ENCODE measurements around the gene MOG.
"Not testable (repeated sequence)": the region's sequence is repeated elsewhere in the genome, so short reads cannot be mapped to it uniquely, and the experiment has no call there.

The MOG gene

DNA sequence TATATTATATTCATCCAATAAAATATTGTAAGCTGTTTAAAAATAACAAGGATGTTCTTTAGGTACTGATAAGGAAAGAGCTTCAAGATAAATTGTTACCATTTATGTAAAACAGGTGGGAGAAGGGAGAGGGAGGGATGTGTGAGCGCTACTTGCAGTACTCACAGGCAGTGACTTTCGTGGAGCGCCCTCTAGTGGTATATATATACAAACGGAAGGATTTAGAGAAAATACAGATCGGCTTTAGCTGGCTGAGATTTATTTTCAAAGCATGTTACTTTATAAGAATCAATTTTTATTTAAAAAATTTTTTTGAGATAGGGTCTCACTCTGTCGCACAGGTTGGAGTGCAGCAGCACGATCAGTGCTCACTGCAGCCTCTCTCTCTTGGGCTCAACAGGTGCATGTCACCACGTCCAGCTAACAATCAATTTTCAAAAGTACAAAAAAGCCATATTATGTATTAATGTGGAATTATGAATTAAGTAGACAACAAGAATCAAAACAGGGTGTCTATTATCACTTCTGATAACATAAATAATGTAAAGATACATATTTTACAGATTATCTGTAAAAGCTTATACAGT, 3.3 kb upstream of the MOG start:
- H3K4me3 ChIP-seq (ENCODE audit: control insufficient read depth, low read depth, low read length), result no peak overlapping the region
- TF ChIP-seq CTCF (conservative IDR thresholded peaks at IDR 0.05; ENCODE audit: control insufficient read depth, insufficient read depth, low read depth, low read length), result peak; percentile 64
- DNase-seq (ENCODE audit: low read depth), result peak; percentile 76

DNA sequence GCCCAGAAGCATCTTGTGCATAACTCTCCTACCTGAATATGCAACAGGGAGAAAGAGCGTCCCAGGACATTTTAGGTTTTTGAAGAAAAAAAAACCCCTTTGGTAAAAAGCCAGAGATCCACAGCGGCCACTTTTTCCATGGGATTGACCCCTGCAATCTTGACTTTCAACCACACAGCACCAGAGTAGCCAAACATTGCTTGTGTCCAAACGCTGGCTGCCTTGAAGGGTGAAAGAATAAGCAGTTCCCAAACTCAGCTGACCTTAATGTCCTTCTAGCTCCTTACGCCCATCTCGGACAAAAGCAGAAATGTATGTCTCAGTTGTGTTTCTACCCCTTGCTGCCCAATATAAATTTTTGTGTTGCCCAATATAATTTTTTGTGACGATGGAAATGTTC, 1.2 kb upstream of the MOG start:
- no peak overlapping the region for H3K4me3 ChIP-seq (ENCODE audit: control insufficient read depth, low read depth, low read length)
- no peak for DNase-seq (ENCODE audit: low read depth)
- no peak for TF ChIP-seq CTCF (conservative IDR thresholded peaks at IDR 0.05; ENCODE audit: control insufficient read depth, insufficient read depth, low read depth, low read length)

- no peak for TF ChIP-seq CTCF (conservative IDR thresholded peaks at IDR 0.05; ENCODE audit: control insufficient read depth, insufficient read depth, low read depth, low read length)
- DNase-seq (ENCODE audit: low read depth), result no peak
These were observed 735 bp upstream of the MOG start for GRCh38 chr6:29656157-29656556.

GRCh38 chr6:29661071-29661470, 4.2 kb downstream of the MOG start:
- TF ChIP-seq CTCF (conservative IDR thresholded peaks at IDR 0.05; ENCODE audit: control insufficient read depth, insufficient read depth, low read depth, low read length), result no peak
- DNase-seq (ENCODE audit: low read depth), result no peak
- no peak overlapping the region for H3K4me3 ChIP-seq (ENCODE audit: control insufficient read depth, low read depth, low read length)

More at GRCh38 chr6:29656157-29656556, 735 bp upstream of the MOG start:
- H3K4me3 ChIP-seq (ENCODE audit: control insufficient read depth, low read depth, low read length), result no peak overlapping the region

GRCh38 chr6:29661502-29662141, 4.7 kb downstream of the MOG start:
- not testable (repeated sequence) for H3K4me3 ChIP-seq (ENCODE audit: control insufficient read depth, low read depth, low read length); DNase-seq (ENCODE audit: low read depth)

GRCh38 chr6:29663300-29664042, 6.6 kb downstream of the MOG start:
- DNase-seq (ENCODE audit: low read depth), result no peak
- TF ChIP-seq CTCF (conservative IDR thresholded peaks at IDR 0.05; ENCODE audit: control insufficient read depth, insufficient read depth, low read depth, low read length), result no peak
- H3K4me3 ChIP-seq (ENCODE audit: control insufficient read depth, low read depth, low read length), result no peak overlapping the region

Data from fibroblast of mammary gland (primary cell).